Adrenal gland (tissue), 5 donors: ENCODE data around the gene S100A13.

Source experiments
- CTCF ChIP-seq, 6 experiments: fragments of 450-650 bp in 4 of 6; fragments of 200-600 bp in 2 of 6; sonication (generic) in 1 of 6; IDR thresholded peaks; 1 replicate in 5 of 6; 2 replicates in 1 of 6; pipeline versions ENCODE4 v1.5.1 to v1.8.0; 2016 to 2021; ENCODE audit warnings: antibody characterized with exemption in 6 of 6, mild to moderate bottlenecking in 2 of 6, moderate library complexity in 1 of 6
- POLR2A ChIP-seq, 2 donors: fragments of 450-650 bp; IDR thresholded peaks; one replicate each; pipeline ENCODE4 v1.6.1; 2017; ENCODE audit warnings: antibody characterized with exemption in 2 of 2, mild to moderate bottlenecking in 2 of 2, moderate library complexity in 1 of 2
- donor health status: DM: no; HTN: no; CAD: no.

- TF ChIP-seq CTCF (IDR thresholded peaks at IDR 0.05) (no peak), POLR2A (IDR thresholded peaks at IDR 0.05) (no peak)
Measured at GRCh38 chr1:153630384-153630783, 3.1 kb upstream of the S100A13 start.
